ENCODE results near the gene GSTO1.

Gene GSTO1

GRCh38 chr10:104293011-104293410, 38.3 kb downstream of the GSTO1 start:
- TF ChIP-seq OSR1 (CRISPR knock-in tag; IDR thresholded peaks at IDR 0.05) (no peak), ISL1 (CRISPR knock-in tag; IDR thresholded peaks at IDR 0.05) (no peak), ARNTL (CRISPR knock-in tag; IDR thresholded peaks at IDR 0.05; ENCODE audit: borderline replicate concordance, low read depth) (no peak), POU6F1 (CRISPR knock-in tag; IDR thresholded peaks at IDR 0.05; ENCODE audit: borderline replicate concordance, low read depth) (no peak), ZNF70 (CRISPR knock-in tag; IDR thresholded peaks at IDR 0.05) (no peak), PPARA (CRISPR knock-in tag; IDR thresholded peaks at IDR 0.05; ENCODE audit: borderline replicate concordance) (no peak), TCF4 (CRISPR knock-in tag; IDR thresholded peaks at IDR 0.05; ENCODE audit: borderline replicate concordance) (no peak), RARB (CRISPR knock-in tag; IDR thresholded peaks at IDR 0.05) (no peak), ZNF565 (CRISPR knock-in tag; conservative IDR thresholded peaks at IDR 0.05; ENCODE audit: low read depth) (no peak), ZNF8 (CRISPR knock-in tag; IDR thresholded peaks at IDR 0.05) (no peak), TOX (CRISPR knock-in tag; IDR thresholded peaks at IDR 0.05; ENCODE audit: borderline replicate concordance) (no peak), ESRRG (CRISPR knock-in tag; IDR thresholded peaks at IDR 0.05) (no peak), SNAI2 (CRISPR knock-in tag; IDR thresholded peaks at IDR 0.05) (no peak), CSRNP3 (CRISPR knock-in tag; IDR thresholded peaks at IDR 0.05) (no peak), TSHZ2 (CRISPR knock-in tag; IDR thresholded peaks at IDR 0.05) (no peak), BACH2 (CRISPR knock-in tag; IDR thresholded peaks at IDR 0.05; ENCODE audit: borderline replicate concordance) (no peak)
- no peak for ATAC-seq

GRCh38 chr10:104293781-104294321, 39.2 kb downstream of the GSTO1 start:
- TF ChIP-seq ARNTL (CRISPR knock-in tag; IDR thresholded peaks at IDR 0.05; ENCODE audit: borderline replicate concordance, low read depth) (no peak), ZNF70 (CRISPR knock-in tag; IDR thresholded peaks at IDR 0.05) (no peak), ZFP30 (CRISPR knock-in tag; IDR thresholded peaks at IDR 0.05) (no peak), CSRNP3 (CRISPR knock-in tag; IDR thresholded peaks at IDR 0.05) (no peak), CREB5 (CRISPR knock-in tag; IDR thresholded peaks at IDR 0.05; ENCODE audit: low read depth) (no peak), PATZ1 (CRISPR knock-in tag; IDR thresholded peaks at IDR 0.05; ENCODE audit: borderline replicate concordance) (no peak), SNAI2 (CRISPR knock-in tag; IDR thresholded peaks at IDR 0.05) (no peak), CSDC2 (CRISPR knock-in tag; IDR thresholded peaks at IDR 0.05) (no peak), TOX (CRISPR knock-in tag; IDR thresholded peaks at IDR 0.05; ENCODE audit: borderline replicate concordance) (no peak), ZNF565 (CRISPR knock-in tag; conservative IDR thresholded peaks at IDR 0.05; ENCODE audit: low read depth) (no peak)
- ATAC-seq, result no peak
